Epidermal melanocyte (primary cell): ENCODE results near the gene MCC.
"Not testable (repeated sequence)": the region's sequence is repeated elsewhere in the genome, so short reads cannot be mapped to it uniquely, and the experiment has no call there.

Source experiments
- DNase-seq: peaks from one replicate; pipeline ENCODE4 v3.0.0; 2011; ENCODE audit warnings: low spot score; ENCODE audit not compliant: insufficient read length

MCC gene

DNA sequence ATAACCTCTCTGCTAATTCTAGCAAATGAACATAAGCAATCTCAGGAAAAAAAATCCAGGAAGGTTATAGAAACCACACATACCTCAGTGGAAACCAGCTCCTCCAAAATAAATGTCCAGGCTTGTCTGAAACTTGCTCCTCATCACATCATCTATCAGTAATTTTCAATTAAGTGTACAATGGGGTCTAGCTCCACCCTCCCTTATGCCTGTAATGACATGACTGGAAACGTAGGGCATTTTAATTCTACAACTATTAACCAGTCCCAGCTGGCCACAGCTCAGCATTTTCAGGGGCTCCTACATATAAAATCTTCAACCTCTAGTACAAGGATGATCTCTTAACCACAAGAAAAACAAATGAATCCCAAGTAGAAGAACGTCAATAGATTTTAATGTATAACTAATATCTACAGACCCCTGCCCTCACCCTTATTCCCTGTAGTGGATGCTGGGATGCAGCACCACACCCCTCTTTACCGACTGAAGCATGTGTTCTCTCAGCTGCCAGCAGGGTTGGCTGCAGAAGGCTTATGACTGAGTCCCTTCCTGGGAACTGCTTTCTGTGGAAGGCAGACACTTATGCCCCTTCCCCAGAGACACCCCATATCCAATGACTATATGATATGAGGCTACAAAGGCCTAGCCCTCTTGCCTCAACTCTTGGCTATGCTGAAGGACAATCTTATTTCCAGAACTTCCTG, 60.2 kb downstream of the MCC start:
- DNase-seq: no peak

DNA sequence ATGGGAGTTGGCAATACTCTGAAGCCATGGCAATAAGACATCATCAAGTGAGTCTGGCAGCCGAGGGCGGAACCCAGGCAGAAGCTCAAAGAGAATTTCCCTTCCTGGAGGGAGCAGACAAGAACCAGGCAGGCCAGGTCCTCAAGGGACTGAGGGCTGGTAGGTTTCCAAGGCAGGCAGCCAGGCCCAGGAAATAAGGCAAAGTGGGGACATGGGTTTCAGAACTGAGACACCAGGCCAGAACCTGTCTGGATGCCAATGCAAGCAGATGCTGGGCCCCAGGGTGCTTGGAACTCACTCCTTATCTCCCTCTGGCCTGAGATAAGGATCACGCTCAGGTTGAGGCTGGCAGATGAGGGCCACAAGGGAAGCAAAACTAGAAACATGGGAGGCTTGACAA, 62.3 kb downstream of the MCC start:
- no peak for DNase-seq

DNA sequence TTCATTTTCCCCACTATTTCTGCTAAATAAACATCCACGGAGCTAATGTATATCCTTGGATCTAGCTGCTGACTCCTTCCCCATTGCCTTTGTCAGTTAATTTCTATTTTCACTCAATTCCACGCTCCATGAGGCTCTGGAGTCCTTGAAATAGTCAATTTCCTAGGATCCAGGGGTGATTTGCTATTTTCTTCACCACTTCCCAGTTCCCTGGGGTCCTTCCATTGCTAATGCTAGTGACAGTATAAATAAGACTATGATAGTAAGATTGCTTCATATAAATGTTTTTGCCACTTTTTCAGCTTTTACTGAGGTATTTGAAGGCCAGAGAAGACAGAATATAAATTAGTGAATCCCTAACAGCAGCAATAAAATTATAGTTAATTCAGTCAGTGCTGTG, 66.6 kb downstream of the MCC start:
- no peak for DNase-seq

DNA sequence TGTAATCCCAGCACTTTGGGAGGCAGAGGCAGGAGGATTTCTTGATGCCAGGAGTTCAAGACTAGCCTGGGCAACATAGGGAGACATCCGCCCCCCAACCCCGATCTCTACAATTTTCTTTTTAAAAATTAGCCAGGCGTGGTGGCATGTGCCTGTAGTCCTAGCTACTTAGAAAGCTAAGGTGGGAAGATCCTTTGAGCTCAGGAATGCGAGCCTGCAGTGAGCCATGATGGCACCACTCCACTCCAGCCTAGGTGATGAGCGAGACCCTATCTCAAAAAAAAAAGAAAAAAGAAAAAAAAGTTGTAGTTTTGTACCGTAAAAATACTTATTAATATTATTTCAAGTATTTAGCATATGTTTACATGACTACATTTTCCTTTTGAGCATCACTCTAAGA, 82.7 kb downstream of the MCC start:
- no peak for DNase-seq

DNA sequence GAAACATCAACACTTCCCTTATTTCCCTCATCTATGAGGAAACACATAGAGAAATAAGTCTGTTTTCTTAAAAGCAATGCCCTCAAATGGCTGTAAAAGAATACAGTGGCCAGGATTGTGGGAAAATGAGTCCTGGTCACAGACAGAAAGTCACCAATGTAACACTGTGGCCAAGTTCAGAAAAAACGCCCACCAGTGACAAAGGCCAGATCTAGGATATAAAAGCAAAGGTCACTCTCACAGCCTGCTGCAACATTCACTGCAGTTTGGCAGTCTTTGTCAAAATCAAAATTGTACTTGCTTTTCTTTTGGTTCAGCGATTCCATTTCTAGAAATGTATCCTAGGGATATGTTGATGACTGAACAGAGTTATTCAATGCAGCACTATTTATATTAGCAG, 84.0 kb downstream of the MCC start:
- no peak for DNase-seq

DNA sequence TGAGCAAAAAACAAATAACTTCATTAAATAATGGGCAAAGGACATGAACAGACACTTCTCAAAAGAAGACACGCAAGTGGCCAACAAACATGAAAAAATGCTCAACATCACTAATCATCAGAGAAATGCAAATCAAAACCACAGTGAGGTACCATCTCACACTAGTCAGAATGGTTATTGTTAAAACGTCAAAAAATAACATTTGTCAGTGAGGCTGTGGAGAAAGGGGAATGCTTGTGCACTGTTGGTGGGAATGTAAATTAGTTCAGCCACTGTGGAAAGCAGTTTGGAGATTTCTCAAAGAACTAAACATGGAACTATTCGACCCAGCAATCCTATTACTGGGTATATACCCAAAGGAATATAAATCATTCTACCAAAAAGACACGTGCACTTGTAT, 90.3 kb downstream of the MCC start:
- DNase-seq: not testable (repeated sequence)

DNA sequence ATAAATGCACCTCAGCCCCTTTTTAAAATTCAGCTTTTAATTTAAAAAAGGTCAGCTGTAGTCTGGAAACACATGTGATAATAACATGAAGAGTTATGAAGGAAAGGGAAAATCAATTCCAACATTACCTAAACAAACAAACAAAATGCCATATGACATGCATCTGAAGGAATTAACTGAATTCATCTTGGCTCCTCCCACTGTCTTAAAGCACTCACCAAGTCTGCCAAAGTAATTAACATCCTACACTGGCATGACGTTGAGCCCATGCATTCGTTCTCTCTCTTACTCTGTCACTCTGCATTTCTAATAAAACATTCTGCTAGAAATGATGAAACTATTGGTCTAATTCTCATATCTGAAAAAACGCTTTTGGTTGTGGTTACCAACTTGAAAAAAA, 91.2 kb downstream of the MCC start:
- DNase-seq: no peak

DNA sequence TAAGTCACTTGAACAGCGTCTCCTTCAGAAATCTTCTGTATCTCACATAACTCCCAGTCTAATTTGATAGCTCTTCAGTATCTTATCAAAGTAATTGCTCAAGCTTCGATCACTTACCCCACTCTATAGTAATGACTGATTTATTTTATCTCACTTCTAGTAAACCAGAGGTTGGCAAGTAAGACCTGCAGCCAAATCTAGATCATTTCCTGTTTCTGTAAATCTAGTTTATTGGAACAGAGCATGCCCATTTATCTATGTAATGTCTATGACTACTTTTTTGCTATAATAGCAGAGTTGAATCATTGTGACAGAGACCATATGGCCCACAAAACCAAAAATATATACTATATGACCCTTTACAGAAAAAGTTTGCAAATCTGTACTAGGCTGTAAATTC, 93.6 kb downstream of the MCC start:
- DNase-seq: no peak

DNA sequence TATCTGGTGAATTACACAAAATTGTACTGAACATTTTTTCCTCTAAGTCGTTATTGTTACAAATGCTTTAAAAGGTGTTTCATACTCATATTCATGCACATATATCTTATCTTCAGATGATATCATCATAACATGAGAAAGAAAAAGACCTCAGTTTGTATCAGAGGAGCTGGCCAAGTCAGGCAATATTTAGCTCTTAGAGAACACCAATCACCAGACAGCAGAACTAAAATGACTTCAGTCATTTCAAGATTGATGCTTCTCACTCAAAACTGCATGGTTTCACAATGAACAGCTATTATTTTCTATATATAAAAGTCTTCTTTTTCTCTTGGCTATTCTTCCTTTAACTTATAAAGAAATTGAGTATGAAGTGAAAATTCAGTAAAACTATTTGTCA, 98.0 kb downstream of the MCC start:
- DNase-seq: no peak

DNA sequence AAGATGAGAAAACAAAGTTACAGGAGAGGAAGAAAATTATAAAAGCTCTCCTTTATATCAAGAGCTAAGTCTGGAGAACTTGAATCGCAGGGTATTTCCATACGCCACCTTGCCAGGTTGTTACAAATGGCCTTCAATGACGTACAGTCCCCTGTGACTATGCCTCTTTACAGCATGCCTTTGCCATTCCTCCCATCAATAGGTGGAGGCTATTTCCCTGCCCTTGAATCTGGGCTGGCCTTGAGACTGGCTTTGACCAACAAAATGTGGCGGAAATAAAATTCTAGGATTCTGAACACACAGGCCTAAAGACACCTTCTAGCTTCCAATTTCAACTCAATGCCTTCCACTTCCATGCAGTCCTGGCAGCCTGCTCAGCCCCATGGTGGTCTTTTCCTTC, 99.1 kb downstream of the MCC start:
- DNase-seq: no peak

DNA sequence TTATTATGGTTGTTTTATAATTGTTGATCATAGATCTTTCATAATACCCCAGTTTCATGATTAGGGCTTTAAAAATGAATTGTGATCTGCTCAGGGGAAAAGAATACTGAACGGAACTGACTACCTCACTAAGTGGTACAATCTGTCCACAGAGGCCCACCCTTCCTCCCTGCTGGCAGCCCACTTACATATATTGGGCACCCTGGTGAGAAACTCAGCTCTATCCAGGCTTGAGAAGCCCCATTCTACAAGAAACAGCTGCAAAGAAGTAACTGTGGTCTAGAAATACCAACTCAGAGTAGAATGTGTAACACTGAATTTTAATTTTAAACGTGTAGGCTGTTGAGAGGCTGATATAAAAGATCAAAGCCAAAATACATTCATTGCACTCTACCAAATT, 100.4 kb downstream of the MCC start:
- DNase-seq: no peak

DNA sequence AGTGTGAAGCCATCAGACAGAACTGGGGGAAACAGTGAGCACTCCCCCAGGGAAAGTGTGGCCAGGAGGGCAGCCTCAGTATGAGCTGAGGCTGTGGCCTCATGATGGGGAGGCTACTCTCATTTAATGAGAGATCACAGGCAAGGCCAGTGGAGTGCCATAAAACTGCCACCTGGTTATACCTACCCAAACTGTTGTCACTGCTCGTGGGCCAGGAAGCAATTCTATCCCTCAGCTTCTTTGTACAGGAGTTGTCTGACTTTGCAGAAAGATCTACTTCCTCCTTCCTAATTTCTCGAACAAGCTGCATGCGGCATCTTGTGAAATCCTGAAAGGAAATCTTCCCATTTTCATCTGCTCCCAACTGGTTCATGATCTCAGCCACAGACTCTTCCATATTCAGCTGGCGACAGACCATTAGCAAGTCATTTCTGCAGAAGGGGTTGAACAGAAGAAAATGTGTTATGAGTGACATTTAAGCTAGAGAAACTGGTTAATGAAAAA, 103.4 kb downstream of the MCC start:
- no peak for DNase-seq

DNA sequence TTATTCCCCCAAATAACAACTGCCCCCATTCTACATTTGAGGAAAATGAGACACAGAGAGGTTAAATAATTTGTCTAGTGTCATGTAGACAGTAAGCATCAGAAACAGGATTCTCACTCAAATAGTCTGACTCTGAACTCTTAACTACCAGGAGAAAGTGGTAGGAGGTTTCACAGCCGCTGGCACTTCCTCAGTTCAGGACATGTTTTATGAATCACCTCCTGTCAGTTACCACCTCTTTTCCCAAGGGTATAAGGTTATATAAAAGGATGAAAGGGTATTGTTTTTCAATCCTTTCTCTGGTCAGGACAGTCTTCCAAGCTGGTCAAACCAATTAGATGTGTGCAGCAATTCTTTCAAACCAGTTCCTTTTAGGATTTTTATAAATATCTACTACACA, 105.5 kb downstream of the MCC start:
- DNase-seq: no peak

DNA sequence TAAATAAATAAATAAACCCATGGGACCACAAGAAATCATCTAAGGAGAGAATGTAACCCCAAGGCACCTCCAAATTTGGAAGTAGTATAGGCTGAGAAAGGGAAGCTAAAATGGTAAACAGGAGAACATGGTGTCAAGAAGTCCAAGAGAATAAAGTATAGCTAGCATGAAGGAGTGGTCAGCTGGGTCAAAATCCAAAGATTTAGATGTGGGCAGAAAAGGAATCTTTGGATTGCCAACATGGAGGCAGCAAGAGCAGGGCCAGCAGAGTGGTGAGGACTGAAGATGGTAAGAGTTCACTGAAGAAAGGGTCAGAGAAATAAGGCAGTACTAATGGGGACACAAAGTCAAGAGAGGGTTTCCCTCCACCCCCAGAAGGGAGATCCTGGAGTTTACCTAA, 106.5 kb downstream of the MCC start:
- no peak for DNase-seq

DNA sequence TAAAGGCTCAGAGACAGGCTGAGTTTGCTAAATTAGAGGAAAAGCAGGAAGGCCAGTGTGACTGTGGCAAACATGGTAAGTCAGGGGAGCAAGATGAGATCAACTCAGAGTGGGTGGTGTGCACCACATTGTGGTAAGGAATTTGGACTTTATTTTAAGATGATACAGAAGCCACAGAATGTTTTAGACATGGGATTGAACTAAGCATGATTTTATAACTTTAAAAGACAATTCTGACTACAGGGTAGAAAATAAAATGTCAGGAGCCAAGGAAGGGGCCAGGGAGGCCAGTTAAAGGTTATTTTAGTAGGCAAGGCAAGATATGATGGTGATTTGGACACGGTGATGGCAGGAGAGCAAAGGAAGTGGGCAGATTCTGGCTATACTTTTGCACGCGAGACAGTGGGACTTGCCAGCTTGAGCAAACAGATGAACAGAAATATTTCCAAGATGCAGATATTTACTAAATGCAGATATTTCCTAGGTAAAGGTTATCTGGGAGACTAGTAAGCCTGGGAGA, 107.4 kb downstream of the MCC start:
- DNase-seq: no peak

DNA sequence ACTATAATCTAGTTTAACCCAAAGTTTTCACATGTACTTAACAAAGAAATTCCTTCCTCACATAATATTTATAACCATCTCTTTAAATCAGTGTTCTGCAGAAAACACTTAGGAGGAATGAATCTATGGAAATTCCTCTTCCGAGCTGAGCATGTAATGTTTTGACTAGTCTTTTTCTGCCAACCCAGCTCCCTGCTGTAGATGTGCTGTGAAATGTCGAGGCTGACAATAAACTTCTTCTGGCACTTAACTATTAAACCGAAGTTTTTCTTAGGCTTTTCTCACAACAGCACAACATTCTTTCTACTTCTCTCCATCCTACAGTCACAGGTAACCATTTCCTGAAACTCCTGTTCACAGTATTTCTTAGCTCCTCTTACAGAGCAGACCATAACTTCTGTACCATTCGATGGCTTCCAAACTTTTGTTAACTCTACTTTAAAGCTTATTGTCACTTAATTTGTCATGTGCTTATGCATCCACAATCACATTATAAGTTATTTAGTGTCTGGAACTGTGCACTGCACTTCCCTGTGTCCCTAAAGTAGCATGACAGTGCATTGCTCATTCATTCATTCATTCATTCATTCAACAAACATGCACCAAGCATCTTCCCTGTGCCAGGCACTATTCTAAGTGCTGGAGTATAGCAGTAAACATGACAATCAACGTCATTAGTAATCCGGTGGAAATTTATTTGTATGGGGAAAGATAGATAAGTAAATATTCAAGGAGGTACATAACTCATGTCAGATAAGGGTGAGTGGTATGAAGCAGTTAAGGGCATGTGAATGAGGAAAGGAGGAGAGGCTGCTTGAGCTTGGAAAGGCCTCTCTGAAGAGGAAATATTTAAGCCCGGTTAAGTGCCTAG, 108.1 kb downstream of the MCC start:
- DNase-seq: no peak

DNA sequence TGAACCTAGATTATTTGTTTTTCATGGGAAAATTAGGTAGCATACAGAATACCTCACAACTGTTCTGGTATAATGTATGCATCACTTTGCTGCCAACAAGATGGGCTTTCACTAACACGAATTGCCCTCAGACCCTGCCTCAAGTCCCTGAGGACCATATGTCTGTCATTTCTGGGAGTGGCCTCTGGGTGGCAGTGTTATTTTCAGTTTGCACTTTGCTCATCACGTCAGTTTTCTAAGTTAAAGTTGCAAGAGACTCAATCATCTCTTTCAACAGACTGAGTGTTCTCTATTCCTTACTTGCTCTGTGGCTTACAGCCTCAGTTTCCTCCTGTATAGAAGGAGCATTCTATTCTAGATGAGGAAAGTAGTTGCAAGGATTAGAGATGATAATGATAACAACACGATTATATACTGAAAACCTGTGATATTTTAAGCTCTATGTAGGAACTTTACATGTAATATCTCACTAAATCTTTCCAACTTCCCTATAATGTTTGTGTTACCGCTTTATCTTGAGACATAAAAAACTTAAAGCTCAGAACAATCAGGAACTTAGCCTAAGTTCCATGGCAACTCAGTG, 109.2 kb downstream of the MCC start:
- DNase-seq: peak; percentile 76

DNA sequence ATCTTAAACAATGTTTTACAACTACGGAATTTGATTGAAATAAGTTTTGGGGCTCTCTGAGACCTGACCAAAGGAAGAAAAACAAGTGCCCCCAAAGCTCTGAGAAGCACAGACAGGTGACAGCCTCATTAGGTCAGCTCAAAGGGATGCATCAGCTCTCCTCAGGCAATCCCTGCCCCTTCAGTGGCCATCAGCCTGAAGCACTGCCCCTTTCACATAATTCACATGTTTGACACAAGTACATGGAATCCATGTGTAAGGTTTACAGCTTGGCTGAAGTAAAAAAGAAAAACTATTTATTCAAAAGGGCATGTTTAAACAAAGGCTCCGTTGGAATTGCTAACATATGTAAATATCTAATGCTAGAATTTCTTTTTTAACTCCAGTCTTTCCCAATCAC, 109.7 kb downstream of the MCC start:
- no peak for DNase-seq

DNA sequence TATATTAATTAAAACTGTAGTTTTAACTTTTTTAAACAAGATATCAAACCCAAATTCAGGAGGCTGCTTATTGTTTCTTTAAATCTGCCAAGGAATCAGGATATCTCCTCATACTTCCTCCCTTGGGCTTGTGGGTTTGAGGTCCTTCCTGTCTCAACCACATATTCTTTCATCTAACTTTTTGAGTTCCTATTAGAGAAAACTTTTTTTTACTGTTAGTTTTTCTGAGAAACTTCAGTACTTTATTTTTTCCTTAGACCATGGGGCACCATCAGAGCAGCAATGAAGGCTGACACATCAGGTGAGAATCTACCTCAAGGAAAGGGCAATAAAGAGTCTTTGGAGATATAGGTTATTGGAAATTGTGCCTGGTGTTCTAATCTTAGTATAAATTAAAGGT, 110.2 kb downstream of the MCC start:
- no peak for DNase-seq

DNA sequence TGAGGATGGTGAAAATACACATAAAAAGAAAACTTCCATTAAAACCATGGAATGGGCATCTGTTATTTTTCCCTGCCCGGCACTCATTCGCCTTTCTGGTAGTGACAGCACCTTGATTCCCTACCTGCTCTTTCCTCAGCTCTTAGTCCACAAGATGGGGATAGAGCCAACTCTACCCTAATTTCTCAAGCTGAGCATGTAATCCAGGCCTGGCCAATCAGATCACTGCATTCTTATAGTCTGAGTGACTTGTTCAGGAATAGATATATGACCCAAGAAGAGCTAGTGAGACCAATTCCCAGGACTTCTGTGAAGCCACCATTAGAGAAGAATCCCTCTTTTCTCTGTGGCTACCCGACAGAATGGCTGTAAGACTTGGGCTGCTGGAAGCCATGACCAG, 111.6 kb downstream of the MCC start:
- DNase-seq: no peak

DNA sequence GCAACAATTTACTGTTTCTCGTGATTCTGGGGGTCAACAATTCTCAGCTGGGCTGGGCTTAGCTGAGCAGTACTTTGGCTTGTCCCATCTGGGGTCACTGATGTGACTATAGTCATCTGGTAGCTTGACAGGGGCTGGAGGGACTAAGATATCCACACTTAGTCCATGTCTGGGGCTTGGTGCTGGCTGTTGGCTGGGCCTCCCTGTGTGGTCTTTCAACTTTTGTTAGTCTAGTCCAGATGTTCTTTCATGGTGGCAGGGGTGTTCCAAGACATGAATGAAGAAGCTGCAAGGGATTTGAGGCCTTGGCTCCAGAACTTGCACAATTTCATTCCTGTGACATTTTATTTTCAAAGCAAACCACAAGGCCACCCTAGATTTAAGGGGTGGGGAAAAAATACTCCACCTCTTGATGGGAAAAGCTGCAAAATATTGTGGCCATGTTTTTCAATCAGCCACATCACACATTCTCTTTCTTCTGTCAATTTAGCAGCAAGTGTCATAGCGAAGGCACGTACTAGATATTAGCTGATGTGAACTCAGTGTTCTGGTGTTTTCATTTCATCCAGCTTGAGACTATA, 112.7 kb downstream of the MCC start:
- no peak for DNase-seq

DNA sequence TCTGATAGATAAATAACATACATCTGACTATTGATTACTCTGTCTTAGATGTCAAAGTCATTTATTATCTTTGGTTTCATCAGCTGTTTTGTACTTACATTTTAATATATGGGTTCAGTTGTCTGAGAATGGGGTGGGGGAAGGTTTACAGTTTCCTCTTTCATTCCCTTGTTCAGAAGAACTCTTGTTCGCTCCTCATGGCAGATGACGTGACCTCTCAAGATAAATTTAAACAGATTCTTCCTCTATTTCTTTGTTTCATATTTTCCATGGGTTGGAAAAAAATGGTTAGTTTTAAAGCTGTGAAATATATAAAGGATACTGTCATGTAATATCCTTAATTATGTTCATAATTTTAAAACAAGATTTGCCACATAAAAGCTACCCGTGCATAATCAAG, 114.8 kb downstream of the MCC start:
- DNase-seq: no peak
